Panc1 (cell line): Measurements from ENCODE around the gene POU2F1. TPM values are rescaled to one million over a fixed set of nuclear protein-coding genes. Genes with fewer than 3 reads are reported as not detected.

Experiments used
- ATAC-seq: fragments of 200-7000 bp; cut with Tn5 transposase; 2 replicates; pipeline ENCODE4 v1.9.1; 2020; ENCODE audit warnings: mild to moderate bottlenecking, moderate library complexity
- BruUV-seq: library from RNA; stranded (reverse); fragments of 400-500 nt; replicated peaks from 2 replicates; lab custom pipeline; 2021; lab: Mats Ljungman, UMichigan
- CTCF ChIA-PET: fragments of 300-600 bp; sonication (Branson Sonifier 250); formaldehyde crosslinking; loops from one replicate; lab custom pipeline; 2022; ENCODE audit warnings: antibody characterized with exemption; lab: Charles Lee
- POLR2A ChIA-PET: fragments of 300-600 bp; sonication (Branson Sonifier 250); formaldehyde crosslinking; loops from one replicate; lab custom pipeline; 2022; ENCODE audit warnings: antibody characterized with exemption; lab: Charles Lee
- DNase-seq: peaks from one replicate; pipeline ENCODE4 v3.0.0-alpha.2; 2010; ENCODE audit warnings: low read depth, low spot score
- H3K27ac ChIP-seq: 2 replicates; pipeline ENCODE4 v1.5.1; 2011; ENCODE audit warnings: mild to moderate bottlenecking, low read length, inconsistent platforms
- H3K27me3 ChIP-seq: fragments of 200-500 bp; sonication (Bioruptor generic); 2 replicates; pipeline ENCODE4 v1.6.0; 2014; ENCODE audit warnings: low read length, inconsistent platforms; ENCODE audit not compliant: control insufficient read depth, insufficient read depth
- H3K36me3 ChIP-seq: fragments of 200-500 bp; sonication (Bioruptor generic); 2 replicates; pipeline ENCODE4 v1.5.1; 2014; ENCODE audit warnings: inconsistent platforms, mild to moderate bottlenecking, low read length, moderate library complexity; ENCODE audit not compliant: control insufficient read depth, insufficient read depth
- H3K4me1 ChIP-seq: 2 replicates; pipeline ENCODE4 v1.5.1; 2011; ENCODE audit warnings: inconsistent platforms, mild to moderate bottlenecking, low read length, moderate library complexity; ENCODE audit not compliant: control insufficient read depth, insufficient read depth
- H3K4me3 ChIP-seq, 2 experiments: 2 replicates each; pipeline ENCODE4 v1.5.1; 2011 to 2012; ENCODE audit warnings: low read depth in 2 of 2, low read length in 2 of 2, mild to moderate bottlenecking in 2 of 2, inconsistent platforms in 1 of 2, moderate library complexity in 1 of 2
- H3K9me3 ChIP-seq: fragments of 200-500 bp; sonication (Bioruptor generic); 2 replicates; pipeline ENCODE4 v1.5.1; 2014; ENCODE audit warnings: low read depth, mild to moderate bottlenecking, inconsistent platforms, low read length, moderate library complexity; ENCODE audit not compliant: control insufficient read depth, insufficient read depth
- CTCF ChIP-seq: fragments of 450-650 bp; IDR thresholded peaks from 2 replicates; pipeline ENCODE4 v1.5.1; 2017; ENCODE audit warnings: mild to moderate bottlenecking
- POLR2AphosphoS5 ChIP-seq: IDR thresholded peaks from 2 replicates; pipeline ENCODE4 v1.6.1; 2012; ENCODE audit warnings: mild to moderate bottlenecking, low read depth, low read length, moderate library complexity
- REST ChIP-seq, 2 experiments: IDR thresholded peaks; 2 replicates each; pipeline ENCODE4 v1.6.1; 2011 to 2012; ENCODE audit warnings: low read depth in 2 of 2, control low read depth in 1 of 2, low read length in 1 of 2, mild to moderate bottlenecking in 1 of 2, moderate library complexity in 1 of 2; ENCODE audit not compliant: insufficient read depth in 1 of 2
- SIN3A ChIP-seq: IDR thresholded peaks from 2 replicates; pipeline ENCODE4 v1.6.1; 2012; ENCODE audit warnings: low read depth, mild to moderate bottlenecking, low read length, moderate library complexity, borderline replicate concordance; ENCODE audit not compliant: insufficient read depth
- TCF7L2 ChIP-seq: IDR thresholded peaks from 2 replicates; pipeline ENCODE4 v1.6.1; 2011; ENCODE audit warnings: mild to moderate bottlenecking, low read depth, low read length, inconsistent platforms
- in situ Hi-C: cut with HindIII; loops from 2 replicates; pipeline ENCODE4 v1.10.0; 2016; ENCODE audit warnings: low sequenced_read_pairs, low pct_unique_long_range_greater_than_20kb
- intact Hi-C: fragments of 100-400 bp; cut with micrococcal nuclease; formaldehyde crosslinking; loops from one replicate; pipeline ENCODE4 v1.10.0; 2022; ENCODE audit not compliant: unreplicated experiment
- total RNA-seq: library from RNA; stranded (reverse); gene quantifications from one replicate; pipeline ENCODE4 v1.2.1, GENCODE V29; 2021; ENCODE audit not compliant: unreplicated experiment

Gene POU2F1
- total RNA-seq, 1 experiment from 2014 or later = 17.1 TPM

GRCh38 chr1:167413328-167413727, 192.6 kb downstream of the POU2F1 start:
- Histone ChIP-seq H3K4me1 (no peaks in the 10 kb centered on the region), H3K36me3 (no peaks in the 10 kb centered on the region; the same call in 1 of the 2 replicates), H3K9me3 (no peaks in the 10 kb centered on the region), H3K4me3 (no peak overlapping the region), H3K27ac (no peak overlapping the region), H3K27me3 (no peaks in the 10 kb centered on the region)
- TF ChIP-seq CTCF = no peak
- no peak for TF ChIP-seq REST (IDR thresholded peaks at IDR 0.05; ENCODE audit: insufficient read depth in 1 of 2, low read depth in 2 of 2, low read length in 1 of 2)
- TF ChIP-seq SIN3A = no peak
- no peak for TF ChIP-seq TCF7L2
- no peak for TF ChIP-seq POLR2AphosphoS5
- intact Hi-C loops = no loop called here
- BruUV-seq = no TSS peak
- ChIA-PET POLR2A (interaction anchor here (0.7 kb wide), 1 partner anchor 9 kb away, joined by 5 read pairs; no protein-coding TSS in a partner anchor), CTCF (no interaction called here)
- DNase-seq = no peak
- in situ Hi-C loops = no loop called here
- no peak for ATAC-seq

- in situ Hi-C loops = no loop called here
- ATAC-seq = no peak
Observed at GRCh38 chr1:167416506-167416905, 195.8 kb downstream of the POU2F1 start.

More at GRCh38 chr1:167416506-167416905, 195.8 kb downstream of the POU2F1 start:
- intact Hi-C loops = no loop called here
- H3K4me3 ChIP-seq = no peak overlapping the region
- no peak for TF ChIP-seq REST (IDR thresholded peaks at IDR 0.05; ENCODE audit: insufficient read depth in 1 of 2, low read depth in 2 of 2, low read length in 1 of 2)
- TF ChIP-seq CTCF = no peak
- TF ChIP-seq TCF7L2 = no peak
- no peak for TF ChIP-seq SIN3A
- TF ChIP-seq POLR2AphosphoS5 = no peak
- H3K4me1 ChIP-seq = no peaks in the 10 kb centered on the region
- H3K9me3 ChIP-seq = no peaks in the 10 kb centered on the region
- DNase-seq = no peak
- no TSS peak for BruUV-seq
- ChIA-PET CTCF (interaction anchor here (0.7 kb wide), 1 partner anchor 11 kb away, joined by 4 read pairs; no protein-coding TSS in a partner anchor), POLR2A (no interaction called here)
- H3K27ac ChIP-seq = no peak overlapping the region
- no peaks in the 10 kb centered on the region for H3K27me3 ChIP-seq
- peaks cover 2% of the 10 kb centered on the region; the same call in 1 of the 2 replicates for H3K36me3 ChIP-seq
